ENCODE data around the gene NOL8.

NOL8 gene

GRCh38 chr9:92325269-92325990, at the start of gene NOL8, which contains the start of gene CENPP:
Gene NOL8, minus strand, starts transcription at chr9:92325350. Its CDS starts 1,189 bp downstream, at chr9:92324161.
Gene CENPP, plus strand, starts transcription at chr9:92325953.
- peak within 1 kb of the TSS; percentile 83 to 100 (median 99) for H3K27ac ChIP-seq
- H3K4me3 ChIP-seq = peak within 1 kb of the TSS; percentile 62 to 91 (median 68)

DNA sequence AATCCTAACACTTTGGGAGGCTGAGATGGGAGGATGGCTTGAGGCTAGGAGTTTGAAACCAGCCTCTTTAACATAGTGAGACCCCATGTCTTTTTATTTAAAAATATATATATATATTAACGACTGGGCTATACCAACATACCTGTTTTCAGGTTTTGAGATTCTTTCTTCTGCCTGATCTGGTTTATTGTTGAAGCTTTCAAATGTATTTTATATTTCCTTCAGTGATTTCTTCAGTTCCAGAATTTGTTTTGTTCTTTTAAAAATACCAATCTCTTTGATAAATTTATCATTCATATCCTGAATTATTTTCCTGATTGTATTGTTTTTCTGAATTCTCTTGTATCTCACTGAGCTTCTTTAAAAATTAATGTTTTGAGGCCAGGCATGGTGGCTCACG, 48.0 kb upstream of the NOL8 start:
- Histone ChIP-seq H3K27ac (no peak overlapping the region), H3K4me3 (no peak overlapping the region)

DNA sequence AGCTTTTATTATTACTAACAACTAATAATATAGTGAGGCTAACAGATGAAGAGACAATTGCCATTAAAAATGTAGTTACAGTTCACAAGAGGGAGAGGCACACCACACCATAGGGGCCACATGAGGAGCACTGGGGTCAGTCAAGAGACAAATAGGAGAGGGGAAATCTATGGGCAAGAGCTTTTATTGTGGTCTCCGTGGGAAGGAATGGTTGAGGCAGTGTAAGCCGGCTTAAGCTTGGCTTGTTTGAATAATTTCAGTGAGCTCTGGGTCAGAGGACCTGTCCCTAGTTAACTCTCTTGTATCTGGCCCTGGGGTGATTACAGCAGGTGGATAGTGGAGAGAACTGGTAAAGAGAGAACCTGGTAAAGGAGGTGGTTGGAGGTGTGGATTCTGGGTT, 43.9 kb upstream of the NOL8 start:
- H3K27ac ChIP-seq = no peak overlapping the region

GRCh38 chr9:92360083-92360482, 34.9 kb upstream of the NOL8 start:
- H3K27ac ChIP-seq = peak overlapping the region in 4 of 21 experiments; percentile 1 to 59 (median 26)
- no peak overlapping the region for H3K4me3 ChIP-seq

More for the DNA sequence above, 43.9 kb upstream of the NOL8 start:
- H3K4me3 ChIP-seq = no peak overlapping the region

- H3K27ac ChIP-seq = peak overlapping the region in 4 of 21 experiments; percentile 1 to 59 (median 26)
Measured at GRCh38 chr9:92359394-92359995, 34.3 kb upstream of the NOL8 start.

DNA sequence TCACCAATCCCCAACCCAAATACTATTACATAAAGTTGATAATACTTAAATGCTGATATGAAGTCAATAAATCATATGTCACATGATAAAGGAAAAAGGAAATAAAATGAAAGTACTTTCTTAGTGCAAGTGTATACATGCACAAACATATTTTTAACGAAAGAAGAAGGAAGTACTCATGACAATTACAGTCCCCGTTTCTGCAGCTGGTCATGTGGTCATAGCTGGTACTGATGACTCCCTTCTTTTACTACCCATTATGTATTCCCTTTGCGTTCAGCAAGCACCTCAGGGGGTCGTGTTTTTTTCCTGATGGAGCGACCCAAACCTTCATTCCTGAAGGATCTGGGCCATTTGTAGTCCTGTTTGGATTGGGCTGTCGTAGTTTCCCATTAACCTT, 27.9 kb upstream of the NOL8 start:
- no peak overlapping the region for H3K4me3 ChIP-seq
- H3K27ac ChIP-seq = peak overlapping the region in 3 of 21 experiments; percentile 12 to 58 (median 55)

More at GRCh38 chr9:92359394-92359995, 34.3 kb upstream of the NOL8 start:
- H3K4me3 ChIP-seq = no peak overlapping the region

GRCh38 chr9:92350740-92351133, 25.6 kb upstream of the NOL8 start:
- H3K27ac ChIP-seq = peak overlapping the region in 19 of 21 experiments; percentile 2 to 77 (median 43)
- H3K4me3 ChIP-seq = no peak overlapping the region

GRCh38 chr9:92349771-92350739, 24.9 kb upstream of the NOL8 start:
- Histone ChIP-seq H3K4me3 (no peak overlapping the region), H3K27ac (peak overlapping the region in 18 of 21 experiments; percentile 3 to 70 (median 46))

DNA sequence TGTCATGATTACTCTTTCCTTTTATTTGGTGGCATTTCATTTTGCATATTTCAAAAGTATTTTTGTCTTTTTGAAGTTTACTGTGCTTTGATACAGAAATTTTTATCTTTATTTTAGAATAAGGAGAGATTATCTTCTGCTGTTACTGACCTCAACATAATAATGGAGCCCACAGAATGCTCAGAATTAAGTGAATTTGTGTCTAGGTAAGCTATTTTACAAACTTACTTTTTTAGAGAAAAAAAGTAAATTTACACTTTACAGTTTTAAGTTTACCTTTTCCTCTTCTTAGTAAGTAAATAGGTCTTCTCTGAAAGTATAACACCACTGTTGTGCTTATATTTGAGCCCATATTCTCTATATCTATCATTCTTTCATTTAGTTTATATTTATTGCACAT, 20.4 kb upstream of the NOL8 start:
- H3K4me3 ChIP-seq = no peak overlapping the region
- no peak overlapping the region for H3K27ac ChIP-seq

- H3K4me3 ChIP-seq = no peak overlapping the region
- H3K27ac ChIP-seq = peak overlapping the region in 6 of 21 experiments; percentile 5 to 58 (median 26)
Measured at GRCh38 chr9:92342825-92343488, 17.8 kb upstream of the NOL8 start.

DNA sequence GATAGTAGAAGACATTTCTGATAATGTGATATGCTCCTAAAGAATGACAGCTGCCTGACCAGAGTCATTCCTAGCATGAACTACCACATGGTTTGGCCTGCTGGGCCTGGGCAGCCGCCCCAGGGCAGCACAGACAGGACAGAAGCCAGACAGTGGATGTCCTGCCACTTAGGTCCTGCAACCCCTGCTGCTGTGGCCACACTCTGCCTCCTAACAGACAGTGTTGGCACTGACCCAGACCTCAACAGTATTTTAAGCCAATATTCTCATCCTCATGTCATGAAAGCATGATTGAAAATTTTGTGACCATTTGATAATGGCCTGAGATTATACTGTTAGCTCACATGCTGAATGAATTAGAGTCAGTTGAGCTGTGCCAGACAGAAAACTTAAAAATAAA, 16.4 kb upstream of the NOL8 start:
- Histone ChIP-seq H3K27ac (peak overlapping the region in 4 of 21 experiments; percentile 5 to 47 (median 27)), H3K4me3 (no peak overlapping the region)

- H3K4me3 ChIP-seq = no peak overlapping the region
- no peak overlapping the region for H3K27ac ChIP-seq
Measured at GRCh38 chr9:92333282-92333634, 8.1 kb upstream of the NOL8 start.

DNA sequence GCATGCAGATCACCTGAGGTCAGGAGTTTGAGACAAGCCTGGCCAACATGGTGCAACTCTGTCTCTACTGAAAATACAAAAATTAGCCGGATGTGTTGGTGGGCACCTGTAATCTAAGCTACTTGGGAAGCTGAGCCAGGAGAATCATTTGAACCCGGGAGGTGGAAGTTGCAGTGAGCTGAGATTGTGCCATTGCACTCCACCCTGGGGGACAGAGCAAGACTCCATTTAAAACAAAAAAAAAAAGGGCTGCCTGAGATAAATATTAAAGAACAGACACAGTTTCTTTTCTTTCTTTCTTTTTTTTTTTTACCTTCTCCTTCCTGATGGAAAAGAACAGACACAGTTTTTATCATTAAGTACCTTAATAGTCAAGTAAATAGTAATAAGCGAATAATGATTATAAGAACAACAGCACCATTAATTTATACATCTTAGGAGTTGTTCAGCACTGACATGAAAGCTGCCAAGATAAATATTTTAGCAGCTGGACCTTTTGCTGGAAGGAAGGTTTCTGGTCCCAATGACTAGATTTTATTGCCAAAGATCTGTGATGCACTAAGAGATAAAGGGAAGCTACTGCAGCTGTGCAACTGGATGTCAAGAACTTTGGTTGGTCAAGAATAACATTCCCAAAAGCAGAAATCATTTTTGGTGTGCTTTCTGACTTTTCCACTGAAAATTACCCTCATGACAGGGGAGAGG, 7.6 kb upstream of the NOL8 start:
- no peak overlapping the region for H3K4me3 ChIP-seq
- H3K27ac ChIP-seq = no peak overlapping the region

DNA sequence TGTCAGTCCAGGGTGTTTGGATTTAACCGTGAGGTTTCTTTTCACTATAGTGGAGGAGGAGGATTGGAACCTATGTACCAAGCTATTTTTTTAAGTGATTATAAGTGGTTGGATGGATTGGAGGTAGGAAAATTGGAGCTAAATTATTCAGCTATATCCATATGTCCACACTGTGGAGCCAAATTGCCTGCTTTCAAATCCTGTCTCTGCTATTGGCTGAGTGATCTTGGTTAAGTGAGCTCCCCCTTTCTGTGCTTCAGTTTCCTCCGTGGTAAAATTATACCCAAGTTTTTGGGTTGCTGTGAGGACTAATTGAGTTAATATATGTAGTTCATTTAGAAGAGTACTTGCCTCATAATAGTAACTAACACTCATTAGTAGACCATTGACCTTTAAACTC, 3.1 kb upstream of the NOL8 start:
- no peak overlapping the region for H3K4me3 ChIP-seq
- H3K27ac ChIP-seq = peak overlapping the region in 2 of 21 experiments; percentile 5 to 49

GRCh38 chr9:92327283-92327850, 2.2 kb upstream of the NOL8 start:
- Histone ChIP-seq H3K4me3 (no peak overlapping the region), H3K27ac (peak overlapping the region in 3 of 21 experiments; percentile 4 to 11 (median 5))

DNA sequence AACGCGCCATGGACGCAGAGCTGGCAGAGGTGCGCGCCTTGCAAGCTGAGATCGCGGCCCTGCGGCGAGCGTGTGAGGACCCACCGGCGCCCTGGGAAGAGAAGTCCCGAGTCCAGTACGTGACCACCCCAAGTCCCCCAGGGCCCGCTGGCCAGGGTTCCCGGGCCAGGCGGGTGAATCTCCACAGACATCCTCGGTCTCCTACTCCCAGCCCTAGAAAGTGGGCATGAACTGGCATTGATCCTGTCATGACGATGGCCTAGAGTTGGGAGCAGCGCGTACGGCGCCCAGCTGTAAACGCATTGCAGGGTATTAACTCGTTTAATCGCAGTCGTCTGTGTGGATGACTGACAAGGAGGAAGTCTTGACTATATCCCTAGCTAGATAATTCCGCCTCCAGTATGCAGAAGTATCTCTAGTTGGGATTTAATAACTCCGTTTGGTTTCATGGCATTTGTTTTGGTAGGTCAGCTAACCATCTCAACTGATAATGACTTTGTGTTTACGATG, 896 bp upstream of the NOL8 start:
- peak overlapping the region; percentile 62 to 91 (median 68) for H3K4me3 ChIP-seq
- peak overlapping the region; percentile 83 to 100 (median 99) for H3K27ac ChIP-seq

DNA sequence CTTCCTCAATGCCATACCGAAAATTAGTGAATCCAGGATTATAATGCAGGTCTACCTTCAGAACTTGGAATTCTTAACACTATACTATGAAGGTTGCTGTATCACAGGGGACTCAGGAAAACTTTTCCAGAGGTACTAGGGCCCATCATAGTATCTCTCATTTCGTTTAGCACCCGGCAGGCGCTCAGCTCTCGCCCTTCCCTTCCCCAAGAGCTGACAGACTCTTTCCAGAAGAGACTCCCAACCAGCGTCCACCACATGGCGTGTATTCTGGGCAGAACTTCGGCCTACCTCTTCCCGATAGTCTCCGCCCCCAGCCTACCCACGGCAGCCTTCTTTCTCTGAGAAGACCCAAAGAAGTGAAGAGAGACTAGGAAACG, 271 bp downstream of the NOL8 start:
- H3K4me3 ChIP-seq = peak overlapping the region; percentile 62 to 91 (median 68)
- H3K27ac ChIP-seq = peak overlapping the region; percentile 83 to 100 (median 99)

- peak overlapping the region; percentile 62 to 91 (median 68) for H3K4me3 ChIP-seq
- peak overlapping the region in 20 of 21 experiments; percentile 95 to 100 (median 99) for H3K27ac ChIP-seq
Measured at GRCh38 chr9:92324431-92324830, 719 bp downstream of the NOL8 start.
